Fibroblast of pulmonary artery (primary cell): ENCODE results near the gene LRRC52.

Experiments used
- DNase-seq: peaks from one replicate; pipeline ENCODE4 v3.0.0-alpha.2; 2010; ENCODE audit warnings: low read depth
- H3K4me3 ChIP-seq: replicated peaks from 2 replicates; pipeline ENCODE4 v1.5.1; 2011; ENCODE audit warnings: low read depth, mild to moderate bottlenecking, control low read depth, low read length, moderate library complexity
- TF ChIP-seq, protein P1 (sequence below): IDR thresholded peaks from 2 replicates; pipeline ENCODE4 v1.5.1; 2011; ENCODE audit warnings: mild to moderate bottlenecking, control low read depth, low read length, inconsistent platforms; ENCODE audit errors: missing control alignments

Gene LRRC52

DNA sequence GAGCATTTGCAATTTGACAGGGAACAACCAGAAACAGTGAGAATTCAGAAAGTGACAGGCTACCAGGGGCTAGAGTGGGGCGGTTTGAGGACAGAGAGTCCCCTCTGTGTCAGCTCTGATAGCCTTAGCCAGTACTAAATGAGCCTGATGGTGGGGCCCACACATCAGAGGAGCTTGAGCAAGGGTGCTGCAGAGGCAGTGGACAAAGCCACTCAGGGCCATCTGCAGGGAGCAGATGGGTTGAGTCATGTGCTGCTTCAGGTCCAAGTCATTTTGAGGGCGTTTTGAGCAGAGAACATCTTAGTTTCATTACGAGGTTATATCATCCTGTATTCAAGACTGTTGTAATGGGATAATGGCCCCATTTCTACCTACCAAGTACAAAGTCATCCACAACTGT is 7.7 kb downstream of the LRRC52 start:
- H3K4me3 ChIP-seq: no peak overlapping the region
- TF ChIP-seq, protein P1, sequence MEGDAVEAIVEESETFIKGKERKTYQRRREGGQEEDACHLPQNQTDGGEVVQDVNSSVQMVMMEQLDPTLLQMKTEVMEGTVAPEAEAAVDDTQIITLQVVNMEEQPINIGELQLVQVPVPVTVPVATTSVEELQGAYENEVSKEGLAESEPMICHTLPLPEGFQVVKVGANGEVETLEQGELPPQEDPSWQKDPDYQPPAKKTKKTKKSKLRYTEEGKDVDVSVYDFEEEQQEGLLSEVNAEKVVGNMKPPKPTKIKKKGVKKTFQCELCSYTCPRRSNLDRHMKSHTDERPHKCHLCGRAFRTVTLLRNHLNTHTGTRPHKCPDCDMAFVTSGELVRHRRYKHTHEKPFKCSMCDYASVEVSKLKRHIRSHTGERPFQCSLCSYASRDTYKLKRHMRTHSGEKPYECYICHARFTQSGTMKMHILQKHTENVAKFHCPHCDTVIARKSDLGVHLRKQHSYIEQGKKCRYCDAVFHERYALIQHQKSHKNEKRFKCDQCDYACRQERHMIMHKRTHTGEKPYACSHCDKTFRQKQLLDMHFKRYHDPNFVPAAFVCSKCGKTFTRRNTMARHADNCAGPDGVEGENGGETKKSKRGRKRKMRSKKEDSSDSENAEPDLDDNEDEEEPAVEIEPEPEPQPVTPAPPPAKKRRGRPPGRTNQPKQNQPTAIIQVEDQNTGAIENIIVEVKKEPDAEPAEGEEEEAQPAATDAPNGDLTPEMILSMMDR: no peak
- no peak for DNase-seq

DNA sequence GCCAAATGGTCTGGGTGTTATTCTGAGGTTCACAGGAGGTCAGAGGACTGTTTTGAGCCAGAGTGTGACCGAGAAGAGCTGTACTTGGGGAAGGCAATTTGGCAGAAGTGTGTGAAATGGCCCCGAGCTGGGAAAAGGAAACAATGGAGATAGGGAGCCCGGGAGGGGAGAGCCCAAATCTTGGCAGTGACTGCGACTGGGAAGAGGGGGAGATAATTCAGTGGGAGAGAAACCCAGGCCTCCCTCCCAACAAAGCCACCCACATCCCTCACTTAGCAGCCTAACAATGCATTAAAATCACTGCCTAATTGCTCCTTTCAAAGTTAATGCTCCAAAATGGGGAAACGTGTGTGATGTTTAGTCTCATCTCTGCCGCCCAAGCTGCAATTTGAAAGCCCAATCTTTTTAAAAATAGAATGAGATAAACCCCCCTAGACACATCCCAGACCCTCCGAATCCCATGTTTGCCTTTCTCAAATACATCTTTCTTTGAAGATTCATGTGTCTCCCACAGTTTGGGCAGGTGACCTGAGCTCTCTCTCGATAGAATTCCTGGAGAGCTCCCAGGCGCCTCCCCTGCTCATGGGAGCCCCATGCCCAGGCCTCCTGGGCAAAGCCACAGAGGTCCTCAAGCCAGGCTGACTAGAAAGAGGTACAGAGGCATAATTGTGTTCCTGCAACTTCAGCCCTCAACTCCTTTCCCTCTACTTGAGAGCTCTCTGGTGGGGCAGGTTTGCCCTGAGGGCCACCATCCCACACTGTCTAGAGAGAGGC is 17.3 kb downstream of the LRRC52 start:
- no peak overlapping the region for H3K4me3 ChIP-seq
- no peak for DNase-seq
- TF ChIP-seq, protein P1: no peak

DNA sequence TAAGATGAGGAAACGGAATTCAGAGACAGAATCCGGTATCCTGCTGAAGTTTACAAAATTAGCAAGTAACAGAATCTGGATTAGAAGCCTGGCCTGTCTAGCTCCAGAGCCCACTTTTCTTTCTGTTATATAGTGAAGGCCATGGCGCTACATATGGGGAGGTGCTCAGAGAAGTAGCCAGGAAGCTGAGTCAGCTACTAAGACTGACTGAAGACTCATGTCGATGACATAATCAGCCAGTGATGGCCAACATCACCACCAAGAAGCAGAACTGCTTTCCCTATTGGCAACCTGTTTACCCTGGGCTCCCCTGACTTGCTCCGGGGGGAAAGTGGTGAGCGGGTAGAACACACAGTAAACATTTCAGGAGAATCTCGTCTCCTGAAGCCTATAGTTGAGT is 18.8 kb downstream of the LRRC52 start:
- peak; percentile 4 for DNase-seq
- TF ChIP-seq, protein P1: no peak
- H3K4me3 ChIP-seq: no peak overlapping the region

DNA sequence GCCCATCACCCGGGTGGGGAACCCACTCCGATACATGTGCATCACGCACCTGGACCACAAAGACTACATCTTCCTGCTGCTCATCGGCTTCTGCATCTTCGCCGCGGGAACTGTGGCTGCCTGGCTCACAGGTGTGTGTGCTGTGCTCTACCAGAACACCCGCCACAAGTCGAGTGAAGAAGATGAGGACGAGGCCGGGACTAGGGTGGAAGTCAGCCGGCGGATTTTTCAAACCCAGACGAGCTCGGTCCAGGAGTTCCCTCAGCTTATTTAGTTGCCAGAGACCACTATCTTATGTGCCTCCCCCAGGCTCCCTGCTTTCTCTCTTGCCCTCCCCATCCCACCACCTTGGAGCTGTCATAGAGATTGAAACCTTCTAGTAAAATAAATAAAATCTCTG is 19.8 kb downstream of the LRRC52 start:
- no peak for DNase-seq
- TF ChIP-seq, protein P1: no peak
- no peak overlapping the region for H3K4me3 ChIP-seq

DNA sequence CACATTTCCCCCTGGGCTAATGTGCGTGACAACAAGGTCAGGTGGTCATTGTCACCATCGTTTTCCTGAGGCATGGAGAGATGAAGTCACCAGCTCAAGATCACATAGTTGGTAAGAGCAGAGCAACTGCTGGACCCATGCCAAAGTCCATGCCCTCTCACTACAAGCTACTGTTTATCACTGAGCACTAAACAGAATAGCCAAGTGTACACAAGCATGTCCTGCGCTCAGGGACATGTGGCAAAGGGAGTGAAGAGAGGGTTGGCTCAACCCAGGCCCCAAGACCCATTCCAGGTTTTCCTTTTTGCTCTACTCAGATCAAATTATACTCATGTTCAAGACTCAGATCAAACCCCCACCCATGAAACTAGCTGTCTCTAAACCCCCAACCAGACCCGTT is 20.8 kb downstream of the LRRC52 start:
- DNase-seq: no peak
- TF ChIP-seq, protein P1: no peak
- H3K4me3 ChIP-seq: no peak overlapping the region

DNA sequence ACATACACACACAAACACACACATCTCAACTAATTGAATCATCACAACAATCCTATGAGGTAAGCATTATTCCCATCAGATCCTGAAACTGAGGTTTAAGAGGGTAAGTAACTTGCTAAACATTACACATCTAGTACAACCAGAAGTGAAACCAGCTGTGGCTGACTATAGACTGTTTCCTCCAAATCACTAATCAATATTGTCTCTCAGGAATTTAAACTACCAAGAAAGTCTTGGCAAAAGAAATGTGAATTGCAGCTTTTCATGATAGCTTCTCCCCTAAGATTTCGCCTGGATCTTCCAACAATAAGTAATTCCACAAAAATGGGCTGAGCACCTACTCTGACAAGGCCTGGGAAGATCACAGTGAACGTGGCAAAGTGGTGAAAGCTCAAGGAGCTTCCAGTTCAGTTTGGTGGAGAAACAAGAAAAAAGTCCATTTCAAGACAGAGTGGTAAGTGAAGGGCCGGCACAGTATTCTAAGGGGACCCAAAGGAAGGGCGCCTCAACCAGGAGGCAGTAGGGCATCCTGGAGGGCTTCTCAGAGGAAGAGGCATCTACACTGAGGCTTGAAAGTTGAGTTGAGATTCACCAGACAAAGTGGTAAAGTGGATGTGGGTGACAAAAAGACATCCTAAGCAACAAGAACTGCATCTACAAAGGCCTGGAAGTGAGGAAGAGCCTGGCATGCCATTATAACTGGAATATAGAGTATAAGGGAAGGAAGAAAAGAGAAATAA is 22.1 kb downstream of the LRRC52 start:
- DNase-seq: no peak
- TF ChIP-seq, protein P1: no peak
- no peak overlapping the region for H3K4me3 ChIP-seq
